H1 (cell line): ENCODE results near the gene KPNA3. TPM values are rescaled to one million over a fixed set of nuclear protein-coding genes. Genes with fewer than 3 reads are reported as not detected.
"Not testable (repeated sequence)": the region's sequence is repeated elsewhere in the genome, so short reads cannot be mapped to it uniquely, and the experiment has no call there.

Source experiments
- CTCF ChIA-PET: fragments of 300-600 bp; sonication (Branson Sonifier 250); formaldehyde crosslinking; loops from one replicate; lab custom pipeline; 2021; ENCODE audit not compliant: partially characterized antibody; lab: Charles Lee
- POLR2A ChIA-PET: fragments of 300-600 bp; sonication (Branson Sonifier 250); formaldehyde crosslinking; loops from one replicate; lab custom pipeline; 2021; ENCODE audit warnings: inconsistent platforms; ENCODE audit not compliant: partially characterized antibody; lab: Charles Lee
- DNase-seq, 2 experiments: peaks; one replicate each; pipeline versions ENCODE4 v3.0.0 to v3.0.0-alpha.2; 2010 to 2022; ENCODE audit warnings: low spot score in 2 of 2, low read depth in 1 of 2, mixed read lengths in 1 of 2
- FAIRE-seq: peaks from 2 replicates; lab custom pipeline; 2011; peaks lifted over from hg19 to GRCh38; lab: Jason Lieb, UNC
- H2AFZ ChIP-seq: 2 replicates; pipeline ENCODE4 v1.8.1; 2012; ENCODE audit warnings: low read length, inconsistent platforms
- H2AK5ac ChIP-seq: 2 replicates; pipeline ENCODE4 v1.6.1; 2013; ENCODE audit warnings: low read depth, low read length
- H2BK120ac ChIP-seq: replicated peaks from 2 replicates; pipeline ENCODE3; 2013; ENCODE audit warnings: low read depth, low read length, inconsistent platforms
- H2BK12ac ChIP-seq: 2 replicates; pipeline ENCODE4 v1.6.1; 2013; ENCODE audit warnings: low read depth, low read length
- H2BK15ac ChIP-seq: 2 replicates; pipeline ENCODE4 v1.6.1; 2013; ENCODE audit warnings: low read length
- H2BK20ac ChIP-seq: 2 replicates; pipeline ENCODE4 v1.6.1; 2013; ENCODE audit warnings: low read length
- H2BK5ac ChIP-seq: 2 replicates; pipeline ENCODE4 v1.6.1; 2013; ENCODE audit warnings: low read depth, low read length
- H3K14ac ChIP-seq: 2 replicates; pipeline ENCODE4 v1.6.1; 2013; ENCODE audit warnings: inconsistent platforms; ENCODE audit not compliant: insufficient read length
- H3K18ac ChIP-seq: 2 replicates; pipeline ENCODE4 v1.6.1; 2013; ENCODE audit warnings: low read length; ENCODE audit errors: extremely low read depth
- H3K23ac ChIP-seq: 2 replicates; pipeline ENCODE4 v1.6.1; 2013; ENCODE audit warnings: inconsistent platforms; ENCODE audit not compliant: insufficient read length
- H3K23me2 ChIP-seq: 2 replicates; pipeline ENCODE4 v1.6.1; 2013; ENCODE audit warnings: low read depth, low read length
- H3K27ac ChIP-seq: 2 replicates; pipeline ENCODE4 v1.6.1; 2011; ENCODE audit warnings: low read depth, low read length, inconsistent platforms
- H3K27me3 ChIP-seq, 4 experiments: replicated peaks in 1 of 4; 1 replicate in 1 of 4; 2 replicates in 3 of 4; pipeline versions ENCODE4 v1.6.1 to v1.8.1; 2011 to 2013; ENCODE audit warnings: low read length in 3 of 4, mild to moderate bottlenecking in 3 of 4, inconsistent platforms in 2 of 4, mixed read lengths in 2 of 4, moderate library complexity in 1 of 4; ENCODE audit not compliant: control insufficient read depth in 3 of 4, insufficient read depth in 3 of 4; ENCODE audit errors: extremely low read depth in 1 of 4
- H3K36me3 ChIP-seq, 4 experiments: 2 replicates each; pipeline versions ENCODE4 v1.6.1 to v1.8.1; 2011 to 2013; ENCODE audit warnings: mild to moderate bottlenecking in 4 of 4, low read length in 3 of 4, moderate library complexity in 2 of 4, control low read depth in 1 of 4, inconsistent platforms in 1 of 4; ENCODE audit not compliant: insufficient read depth in 4 of 4, control insufficient read depth in 2 of 4
- H3K4ac ChIP-seq: replicated peaks from 2 replicates; pipeline ENCODE3; 2013; ENCODE audit warnings: low read length, low read depth, mixed read lengths, inconsistent platforms; ENCODE audit not compliant: insufficient read length
- H3K4me1 ChIP-seq, 4 experiments: replicated peaks in 1 of 4; 1 replicate in 1 of 4; 2 replicates in 3 of 4; pipeline versions ENCODE4 v1.6.1 to v1.8.1; 2011 to 2013; ENCODE audit warnings: low read length in 3 of 4, inconsistent platforms in 2 of 4, mixed read lengths in 1 of 4; ENCODE audit not compliant: insufficient read depth in 4 of 4, control insufficient read depth in 3 of 4
- H3K4me2 ChIP-seq, 2 experiments: 2 replicates each; pipeline versions ENCODE4 v1.6.1 to v1.8.1; 2011 to 2013; ENCODE audit warnings: low read depth in 2 of 2, low read length in 2 of 2, control low read depth in 1 of 2, inconsistent platforms in 1 of 2, mild to moderate bottlenecking in 1 of 2; ENCODE audit not compliant: insufficient read depth in 1 of 2
- H3K4me3 ChIP-seq, 4 experiments: fragments of 200-600, 300-600 bp in 1 of 4; sonication (generic), shearing (Covaris generic), sonication (Bioruptor Twin) in 1 of 4; 2 replicates each; pipeline versions ENCODE4 v1.5.1 to v1.8.1; 2011 to 2016; ENCODE audit warnings: low read length in 4 of 4, low read depth in 3 of 4, control low read depth in 2 of 4, inconsistent platforms in 2 of 4, mild to moderate bottlenecking in 2 of 4, mixed read lengths in 1 of 4, moderate library complexity in 1 of 4; ENCODE audit not compliant: insufficient read depth in 2 of 4; ENCODE audit errors: extremely low read depth in 1 of 4
- H3K56ac ChIP-seq: replicated peaks from 2 replicates; pipeline ENCODE3; 2013; ENCODE audit warnings: low read depth, mild to moderate bottlenecking, mixed read lengths, low read length, inconsistent platforms; ENCODE audit not compliant: insufficient read length
- H3K79me1 ChIP-seq: 2 replicates; pipeline ENCODE4 v1.6.1; 2013; ENCODE audit warnings: low read depth, low read length, control low read depth
- H3K79me2 ChIP-seq, 2 experiments: 2 replicates each; pipeline versions ENCODE4 v1.6.1 to v1.8.1; 2012 to 2013; ENCODE audit warnings: low read length in 2 of 2, mild to moderate bottlenecking in 2 of 2, inconsistent platforms in 1 of 2; ENCODE audit not compliant: insufficient read depth in 2 of 2, control insufficient read depth in 1 of 2
- H3K9ac ChIP-seq, 4 experiments: replicated peaks in 1 of 4; 1 replicate in 1 of 4; 2 replicates in 3 of 4; pipeline versions ENCODE4 v1.6.1 to v1.8.1; 2011 to 2013; ENCODE audit warnings: low read depth in 3 of 4, low read length in 3 of 4, control low read depth in 2 of 4, mild to moderate bottlenecking in 2 of 4, moderate library complexity in 2 of 4, inconsistent platforms in 1 of 4; ENCODE audit errors: extremely low read depth in 1 of 4
- H3K9me3 ChIP-seq, 2 experiments: 2 replicates each; pipeline versions ENCODE4 v1.6.1 to v1.8.1; 2012 to 2013; ENCODE audit warnings: mild to moderate bottlenecking in 2 of 2, moderate library complexity in 2 of 2, control low read depth in 1 of 2, inconsistent platforms in 1 of 2, low read depth in 1 of 2, low read length in 1 of 2, mixed read lengths in 1 of 2; ENCODE audit not compliant: insufficient read depth in 2 of 2
- H4K20me1 ChIP-seq, 2 experiments: replicated peaks in 1 of 2; 2 replicates each; pipeline versions ENCODE3 to v1.8.1; 2011 to 2013; ENCODE audit warnings: inconsistent platforms in 2 of 2, low read length in 2 of 2, mild to moderate bottlenecking in 1 of 2; ENCODE audit not compliant: insufficient read depth in 2 of 2, control insufficient read depth in 1 of 2
- H4K5ac ChIP-seq: 2 replicates; pipeline ENCODE4 v1.6.1; 2013; ENCODE audit warnings: low read length, low read depth, mixed read lengths, inconsistent platforms; ENCODE audit not compliant: insufficient read length
- H4K8ac ChIP-seq: 2 replicates; pipeline ENCODE4 v1.8.0; 2013; ENCODE audit warnings: mild to moderate bottlenecking, moderate library complexity, low read length, inconsistent platforms; ENCODE audit not compliant: insufficient read depth; ENCODE audit errors: extremely low read depth
- H4K91ac ChIP-seq: replicated peaks from 2 replicates; pipeline ENCODE3; 2013; ENCODE audit warnings: low read length, mixed read lengths, inconsistent platforms; ENCODE audit not compliant: insufficient read length
- WGBS, 2 experiments: shearing (Covaris generic) in 1 of 2; methylation state at CpG; one replicate each; pipeline versions ENCODE4 v1.1.6 to v1.1.7; 2013 to 2015; ENCODE audit warnings: low lambda C conversion rate in 2 of 2, mixed read lengths in 2 of 2, inconsistent platforms in 1 of 2, low coverage in 1 of 2, missing lambda C conversion rate in 1 of 2; ENCODE audit not compliant: insufficient replicate concordance in 2 of 2, insufficient coverage in 1 of 2, insufficient read length in 1 of 2; ENCODE audit errors: extremely low coverage in 1 of 2, missing lambda C conversion rate in 1 of 2; 5-methylcytosine and 5-hydroxymethylcytosine counted together
- polyA plus RNA-seq, 7 experiments: library from polyadenylated mRNA; depleted of rRNA in 3 of 7; stranded (reverse) in 5 of 7; unstranded in 2 of 7; fragments of >200 nt in 5 of 7; fragments of 200-250 nt in 2 of 7; gene quantifications; 1 replicate in 5 of 7; 2 replicates in 1 of 7; 4 replicates in 1 of 7; pipeline versions ENCODE4 v1.2.1 to v1.2.3, GENCODE V29; 2011 to 2013; ENCODE audit warnings: missing spikeins in 2 of 7, mixed read lengths in 2 of 7
- total RNA-seq: library from RNA; stranded (reverse); fragmentation: NEBNext Ultra II Directional; extraction: Animal tissue kit (Norgen Biotek cat#: 25700); gene quantifications from 2 replicates; pipeline ENCODE4 v1.2.1, GENCODE V29; 2021

KPNA3 gene
- total and polyA plus RNA-seq, 2 of the 8 experiments (the other 6 are each of a cell fraction or from before 2014, with no cell fraction given) = 21.4 to 63.2 TPM

GRCh38 chr13:49704264-49704663 is 88.2 kb downstream of the KPNA3 start:
- H4K8ac ChIP-seq, H2BK120ac ChIP-seq, H3K4me1 ChIP-seq, H2BK15ac ChIP-seq, H3K18ac ChIP-seq, H2BK20ac ChIP-seq, H3K79me1 ChIP-seq, CTCF ChIA-PET, POLR2A ChIA-PET, H3K4me3 ChIP-seq, FAIRE-seq, DNase-seq, H3K23me2 ChIP-seq, H3K4ac ChIP-seq, H3K9ac ChIP-seq, H4K5ac ChIP-seq, H2AK5ac ChIP-seq, H4K91ac ChIP-seq, H3K14ac ChIP-seq, H2AFZ ChIP-seq, H3K9me3 ChIP-seq, H3K27ac ChIP-seq, H3K56ac ChIP-seq, H3K23ac ChIP-seq, H3K79me2 ChIP-seq, H3K27me3 ChIP-seq, H3K4me2 ChIP-seq, H4K20me1 ChIP-seq, H2BK12ac ChIP-seq, H2BK5ac ChIP-seq: not testable (repeated sequence)
- H3K36me3 ChIP-seq = peaks cover 4 to 51% (median 24%) of the 10 kb centered on the region in 4 experiments; a peak in 6 of 8 replicates
- 97% methylated on average over 7 of the region's 7 CpGs; no CpG with 5 or more reads in 1 of the 2 experiments for WGBS, 2 experiments
